D721Med (cell line): ENCODE measurements around the gene EHD1.

Experiments used
- DNase-seq: peaks from one replicate; pipeline ENCODE4 v3.0.0; 2011; ENCODE audit warnings: low spot score; ENCODE audit not compliant: insufficient read length
- FAIRE-seq: peaks from 2 replicates; lab custom pipeline; 2011; peaks lifted over from hg19 to GRCh38; lab: Jason Lieb, UNC
- CTCF ChIP-seq: IDR thresholded peaks from 2 replicates; pipeline ENCODE4 v1.5.1; 2012; ENCODE audit warnings: mild to moderate bottlenecking, control low read depth; ENCODE audit not compliant: insufficient read depth; ENCODE audit errors: missing control alignments

EHD1 gene

GRCh38 chr11:64804346-64805210, 73.8 kb downstream of the EHD1 start:
- DNase-seq, result no peak

GRCh38 chr11:64803846-64804345, 74.5 kb downstream of the EHD1 start:
- FAIRE-seq (no peak), DNase-seq (no peak)
- TF ChIP-seq CTCF, result no peak

More at GRCh38 chr11:64804346-64805210, 73.8 kb downstream of the EHD1 start:
- no peak for TF ChIP-seq CTCF
- no peak for FAIRE-seq

- DNase-seq, result peak; percentile 94
- peak; percentile 6 for TF ChIP-seq CTCF
- no peak for FAIRE-seq
Measured at GRCh38 chr11:64803158-64803845, 75.1 kb downstream of the EHD1 start, which contains the start of gene MAP4K2. Gene MAP4K2, minus strand, starts transcription at chr11:64803214. Its CDS starts 65 bp downstream, at chr11:64803149.

- TF ChIP-seq CTCF, result no peak
- FAIRE-seq (no peak), DNase-seq (no peak)
Measured at GRCh38 chr11:64802370-64803157, 75.9 kb downstream of the EHD1 start.
